Cardiac ventricle fibroblast (primary cell): ENCODE data around the gene GRXCR2. TPM values are rescaled to one million over a fixed set of nuclear protein-coding genes. Genes with fewer than 3 reads are reported as not detected.

Experiments
- total RNA-seq: library from RNA; depleted of rRNA; stranded (reverse); fragments of >200 nt; gene quantifications from 2 replicates; pipeline ENCODE4 v1.2.3, GENCODE V29; 2015

Gene GRXCR2, protein sequence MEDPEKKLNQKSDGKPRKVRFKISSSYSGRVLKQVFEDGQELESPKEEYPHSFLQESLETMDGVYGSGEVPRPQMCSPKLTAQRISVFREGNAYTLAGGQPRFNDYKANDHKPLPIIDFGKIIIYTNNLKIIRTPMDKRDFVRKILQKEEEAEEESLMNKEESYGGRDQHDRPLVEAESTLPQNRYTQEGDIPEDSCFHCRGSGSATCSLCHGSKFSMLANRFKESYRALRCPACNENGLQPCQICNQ
- not detected in 2 replicates for total RNA-seq

GRCh38 chr5:145872914-145873313, at the start of gene GRXCR2:
Gene GRXCR2 (minus strand): TSS chr5:145873014. CDS start chr5:145872968, 46 bp downstream.

DNA sequence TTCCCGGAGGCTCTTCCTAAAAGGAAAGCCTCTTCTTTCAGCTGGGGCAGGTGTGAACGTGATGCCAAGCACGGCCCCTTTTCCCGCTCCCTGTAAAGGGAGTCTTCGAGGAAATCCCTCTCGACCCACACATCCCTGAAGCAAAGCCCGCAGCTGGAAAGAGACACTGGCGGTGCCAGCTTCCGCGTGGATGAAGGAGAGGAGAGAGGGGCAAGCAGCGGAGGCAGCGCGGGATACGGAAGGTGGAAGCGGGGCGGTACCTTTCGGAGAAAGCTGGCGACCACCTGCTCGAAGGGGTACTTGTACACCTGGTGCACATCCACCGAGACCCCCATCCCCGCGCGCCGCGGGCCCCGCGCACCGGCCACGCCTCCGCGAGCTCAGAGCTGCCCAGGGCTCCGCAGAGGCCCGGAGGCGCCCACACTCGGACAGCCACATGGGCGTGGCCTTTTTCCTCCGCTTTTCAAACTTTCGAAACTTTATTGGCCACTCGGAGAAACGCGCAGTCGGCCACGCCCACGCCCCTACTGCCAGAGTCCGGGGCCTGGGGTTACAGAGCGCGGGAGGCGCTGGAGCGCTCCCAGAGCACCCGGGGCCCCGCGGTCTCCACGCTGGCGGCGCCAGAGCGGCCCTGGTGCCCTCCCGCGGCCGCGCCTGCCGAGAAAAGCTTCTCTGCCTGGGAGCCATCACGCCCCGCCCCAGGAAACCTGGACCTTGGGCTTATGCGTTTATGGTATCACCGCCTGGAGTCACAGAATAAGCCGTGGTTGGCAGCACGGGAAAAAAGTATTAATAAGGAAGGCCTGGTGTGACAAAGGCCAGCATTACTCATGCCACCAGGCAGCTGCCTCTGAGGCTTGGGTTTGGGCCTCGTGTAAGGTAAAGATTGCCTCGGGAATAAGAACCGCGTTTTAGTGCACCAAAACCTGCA, 37.6 kb downstream of the GRXCR2 start, which contains the start of gene PRELID2:
Gene PRELID2 (minus strand): TSS at position 426 of the 931 bp plus-strand sequence. CDS start 91 bp downstream, at position 335.

Other genes starting within 250 kb of the GRXCR2 start
- gene PRELID2, start 37.7 kb downstream of the GRXCR2 start, total RNA-seq: 0.87 and 1.7 TPM in 2 replicates
- gene SH3RF2, start 63.6 kb upstream of the GRXCR2 start, total RNA-seq: not detected in 2 replicates
- gene PLAC8L1, start 232.6 kb upstream of the GRXCR2 start, total RNA-seq: not detected in 2 replicates